Measurements from ENCODE around the gene COL25A1. TPM values are rescaled to one million over a fixed set of nuclear protein-coding genes. Genes with fewer than 3 reads are reported as not detected.

The COL25A1 gene
- total and polyA plus RNA-seq, 11 donors: 0.19 to 1.8 (median 0.50) TPM

GRCh38 chr4:109276482-109277095, 25.9 kb downstream of the COL25A1 start:
- no peaks in the 10 kb centered on the region for H3K9me3 ChIP-seq
- ATAC-seq (no peak), DNase-seq (no peak)
- intact Hi-C loops (cut with DNase I): no loop called here
- H3K36me3 ChIP-seq: no peaks in the 10 kb centered on the region
- no peak for TF ChIP-seq POLR2A (IDR thresholded peaks at IDR 0.05)
- TF ChIP-seq CTCF (IDR thresholded peaks at IDR 0.05): no peak
- no peaks in the 10 kb centered on the region for H3K4me1 ChIP-seq
- H3K27ac ChIP-seq: no peak overlapping the region
- H3K27me3 ChIP-seq: no peaks in the 10 kb centered on the region
- H3K4me3 ChIP-seq: no peak overlapping the region
- 95 to 99% (median 97%) methylated on average over 5 of the region's 5 CpGs for WGBS, 4 donors

- TF ChIP-seq POLR2A (IDR thresholded peaks at IDR 0.05) (no peak), CTCF (IDR thresholded peaks at IDR 0.05) (no peak)
- H3K4me3 ChIP-seq: no peak overlapping the region
- H3K9me3 ChIP-seq: no peaks in the 10 kb centered on the region
- H3K4me1 ChIP-seq: no peaks in the 10 kb centered on the region
- intact Hi-C loops (cut with DNase I): no loop called here
- DNase-seq (no peak), ATAC-seq (no peak)
- H3K27ac ChIP-seq: no peak overlapping the region
- WGBS, 4 donors: 82 to 95% (median 89%) methylated on average over 6 of the region's 6 CpGs
- H3K27me3 ChIP-seq: no peaks in the 10 kb centered on the region
- no peaks in the 10 kb centered on the region for H3K36me3 ChIP-seq
These were observed 27.3 kb downstream of the COL25A1 start for GRCh38 chr4:109275066-109275745.

GRCh38 chr4:109266891-109267290, 35.6 kb downstream of the COL25A1 start:
- Histone ChIP-seq H3K4me3 (no peak overlapping the region), H3K27me3 (no peaks in the 10 kb centered on the region)
- intact Hi-C loops (cut with DNase I): no loop called here

GRCh38 chr4:109266236-109266635, 36.2 kb downstream of the COL25A1 start:
- intact Hi-C loops (cut with DNase I): no loop called here
- ATAC-seq: no peak
- WGBS, 4 donors: 56 to 74% (median 60%) methylated on average over 3 of the region's 3 CpGs

More at GRCh38 chr4:109266891-109267290, 35.6 kb downstream of the COL25A1 start:
- Histone ChIP-seq H3K9me3 (no peaks in the 10 kb centered on the region), H3K27ac (no peak overlapping the region), H3K36me3 (no peaks in the 10 kb centered on the region), H3K4me1 (no peaks in the 10 kb centered on the region)
- ATAC-seq (no peak), DNase-seq (no peak)
- TF ChIP-seq POLR2A (IDR thresholded peaks at IDR 0.05) (no peak), CTCF (IDR thresholded peaks at IDR 0.05) (no peak)

More at GRCh38 chr4:109266236-109266635, 36.2 kb downstream of the COL25A1 start:
- Histone ChIP-seq H3K27me3 (no peaks in the 10 kb centered on the region), H3K4me1 (no peaks in the 10 kb centered on the region), H3K9me3 (no peaks in the 10 kb centered on the region), H3K27ac (no peak overlapping the region), H3K36me3 (no peaks in the 10 kb centered on the region), H3K4me3 (no peak overlapping the region)
- TF ChIP-seq CTCF (IDR thresholded peaks at IDR 0.05) (no peak), POLR2A (IDR thresholded peaks at IDR 0.05) (no peak)
- DNase-seq: no peak

All from heart left ventricle (tissue), 16 donors.